HG03378 (cell line): ENCODE data around the gene SPRED1.
"Not testable (repeated sequence)": the region's sequence is repeated elsewhere in the genome, so short reads cannot be mapped to it uniquely, and the experiment has no call there.

ENCODE experiments used
- ATAC-seq: cut with Tn5 transposase; IDR thresholded peaks from one replicate; pipeline ENCODE4 v1.9.1; 2021; ENCODE audit warnings: mild to moderate bottlenecking, moderate library complexity; ENCODE audit not compliant: unreplicated experiment

The SPRED1 gene

DNA sequence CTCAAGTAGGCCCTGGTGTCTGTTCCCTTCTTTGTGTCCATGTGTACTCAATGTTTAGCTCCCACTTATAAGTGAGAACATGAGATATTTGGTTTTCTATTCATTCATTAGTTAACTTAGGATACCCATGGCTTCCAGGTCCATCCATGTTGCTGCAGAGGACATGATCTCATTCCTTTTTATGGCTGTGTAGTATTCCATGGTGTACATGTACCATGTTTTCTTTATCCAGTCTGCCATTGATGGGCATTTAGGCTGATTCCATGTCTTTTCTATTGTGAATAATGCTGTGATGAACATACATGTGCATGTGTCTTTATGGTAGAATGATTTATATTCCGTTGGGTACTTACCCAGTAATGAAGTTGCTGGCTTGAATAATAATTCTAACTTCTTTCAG lies 24.6 kb downstream of the SPRED1 start:
- ATAC-seq: not testable (repeated sequence)

DNA sequence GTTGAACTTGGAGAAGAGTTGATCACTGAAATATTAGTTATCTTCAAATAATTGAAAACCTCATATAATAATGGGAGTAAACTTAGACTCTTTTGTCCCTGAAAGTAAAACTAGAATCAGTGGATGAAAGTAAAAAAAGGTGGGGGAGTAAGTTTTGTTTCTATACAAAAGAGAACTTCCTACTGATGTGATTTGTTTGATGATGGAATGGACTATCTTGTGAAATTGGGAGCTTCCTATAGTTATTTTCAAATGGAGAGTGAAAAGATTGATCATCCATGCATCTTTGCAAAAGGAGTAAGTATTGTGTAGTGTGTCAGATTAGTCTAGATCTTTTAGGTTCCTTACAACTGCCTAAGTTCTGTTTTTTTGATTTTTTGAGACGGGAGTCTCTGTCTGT lies 28.4 kb downstream of the SPRED1 start:
- no peak for ATAC-seq

DNA sequence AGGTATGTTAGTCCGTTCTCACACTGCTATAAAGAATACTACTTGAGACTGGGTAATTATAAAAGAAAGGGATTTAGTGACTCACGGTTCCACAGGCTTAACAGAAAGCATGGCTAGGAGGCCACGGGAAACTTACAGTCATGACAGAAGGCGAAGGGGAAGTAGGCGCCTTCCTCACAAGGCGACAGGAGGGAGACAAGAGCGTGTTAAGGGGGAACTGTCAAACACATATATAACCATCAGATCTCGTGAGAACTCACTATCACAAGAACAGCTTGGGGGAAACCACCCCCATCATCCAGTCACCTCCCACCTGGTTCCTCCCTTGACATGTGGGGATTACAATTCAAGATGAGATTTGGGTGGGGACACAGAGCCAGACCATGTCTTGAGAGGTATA lies 30.4 kb downstream of the SPRED1 start:
- ATAC-seq: no peak

- no peak for ATAC-seq
Observed at GRCh38 chr15:38285456-38285855, 32.8 kb downstream of the SPRED1 start.

- no peak for ATAC-seq
Observed at GRCh38 chr15:38294126-38294525, 41.5 kb downstream of the SPRED1 start.

DNA sequence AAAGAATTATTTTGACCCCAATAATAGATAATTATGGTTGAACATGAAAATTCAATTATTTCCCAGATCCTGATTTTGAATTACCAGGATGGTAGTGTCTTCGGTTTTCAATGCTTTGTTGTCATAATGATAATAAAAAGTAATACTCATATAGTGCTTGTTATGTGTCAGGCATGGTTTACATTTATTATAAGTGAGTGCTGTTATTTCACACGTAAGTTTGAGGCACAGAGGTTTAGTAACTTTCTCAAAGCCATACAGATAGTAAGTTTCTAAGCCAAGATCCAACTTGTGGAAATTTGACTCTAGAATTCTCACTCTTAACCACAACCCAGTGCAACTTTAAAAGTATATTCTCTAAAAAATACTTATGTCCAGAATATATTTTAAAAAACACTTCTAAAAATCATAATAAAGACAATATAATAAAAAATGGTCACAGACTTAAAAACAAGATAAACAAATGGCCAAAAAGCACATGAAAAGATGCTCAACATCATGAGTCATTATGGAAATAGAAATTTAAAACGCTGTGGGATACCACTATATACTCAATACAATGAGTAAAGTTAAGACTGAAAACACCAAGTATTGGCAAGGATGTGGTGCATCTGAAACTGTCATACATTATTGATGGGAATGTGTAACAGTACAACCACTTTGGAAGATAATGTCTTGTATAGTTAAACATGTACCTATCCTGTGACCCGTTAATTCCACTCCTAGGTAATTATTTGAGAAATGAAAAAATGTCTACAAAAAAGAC lies 45.2 kb downstream of the SPRED1 start:
- ATAC-seq: peak; percentile 69

DNA sequence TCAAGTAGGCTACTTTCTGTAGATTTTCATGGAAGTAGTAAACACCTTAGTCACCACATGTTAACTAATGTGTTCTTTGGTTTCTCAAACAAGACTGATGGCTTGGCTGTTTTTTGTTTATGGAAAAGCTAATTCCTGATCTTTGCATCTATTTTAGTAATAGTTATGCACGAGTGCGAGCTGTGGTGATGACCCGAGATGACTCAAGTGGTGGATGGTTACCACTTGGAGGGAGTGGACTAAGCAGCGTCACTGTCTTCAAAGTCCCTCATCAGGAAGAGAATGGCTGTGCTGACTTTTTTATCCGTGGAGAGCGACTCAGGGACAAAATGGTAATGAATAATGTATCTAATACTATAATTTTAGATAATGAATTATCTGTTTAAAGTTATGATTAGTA lies 46.6 kb downstream of the SPRED1 start:
- ATAC-seq: no peak

- no peak for ATAC-seq
Observed at GRCh38 chr15:38300395-38300794, 47.8 kb downstream of the SPRED1 start.

DNA sequence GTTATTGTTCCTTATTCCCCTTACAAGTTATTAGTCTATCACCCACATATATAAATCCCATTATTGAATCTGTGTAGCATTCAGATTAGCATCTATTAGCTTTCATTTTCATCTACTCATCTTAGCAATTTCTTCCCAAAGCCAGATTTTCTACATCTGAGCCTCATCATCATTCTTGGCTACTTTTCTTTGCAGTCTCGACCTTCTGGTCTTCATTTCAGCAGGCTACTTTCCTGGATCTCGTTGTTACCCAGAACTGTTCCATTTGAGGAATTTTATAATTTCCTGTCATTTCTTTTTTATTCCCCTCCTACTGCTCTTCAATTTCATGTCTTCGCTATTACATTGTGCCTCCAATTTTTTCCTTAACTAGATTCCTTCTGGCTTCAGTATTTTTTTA lies 51.8 kb downstream of the SPRED1 start:
- ATAC-seq: no peak

GRCh38 chr15:38307251-38307650 lies 54.6 kb downstream of the SPRED1 start:
- no peak for ATAC-seq

GRCh38 chr15:38307861-38308641 lies 55.4 kb downstream of the SPRED1 start:
- no peak for ATAC-seq

GRCh38 chr15:38308797-38309196 lies 56.2 kb downstream of the SPRED1 start:
- peak; percentile 78 for ATAC-seq

DNA sequence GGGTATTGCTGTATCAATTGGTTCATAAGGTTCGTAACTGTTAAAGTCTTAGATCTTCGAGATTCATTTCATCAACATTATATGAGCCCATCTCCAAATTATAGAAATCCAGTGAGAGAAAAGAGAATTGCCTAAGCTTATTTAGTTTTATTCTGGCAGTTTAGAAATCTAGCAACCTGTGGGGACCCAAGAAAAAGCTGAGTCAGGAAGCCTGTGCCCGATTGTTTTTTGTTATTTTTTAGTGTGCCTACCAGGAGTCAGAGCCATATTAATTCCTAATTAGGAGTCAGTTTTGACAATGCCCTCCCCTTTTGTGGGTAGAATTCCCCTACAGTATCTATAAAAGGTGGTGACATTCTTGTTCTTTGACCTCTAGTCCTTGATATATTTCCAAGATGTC lies 59.6 kb downstream of the SPRED1 start:
- no peak for ATAC-seq

DNA sequence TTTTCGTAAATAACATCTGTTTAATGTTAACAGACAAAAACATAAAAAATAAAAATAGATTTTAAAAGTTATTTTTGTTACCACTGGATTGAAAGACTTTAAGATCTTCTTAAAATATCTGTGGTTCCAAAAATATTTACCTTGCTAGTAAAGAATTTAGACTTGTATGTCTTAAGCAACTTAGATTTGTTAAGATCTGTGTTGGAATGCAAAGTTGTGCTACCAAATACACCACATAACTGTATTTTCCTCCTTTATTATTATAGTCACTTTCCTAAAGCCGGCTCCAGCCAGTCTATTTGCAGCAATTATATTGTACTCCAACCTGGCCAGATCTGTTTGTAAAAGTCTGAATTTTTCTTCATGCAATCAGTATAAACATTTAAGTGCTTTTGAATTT lies 63.7 kb downstream of the SPRED1 start:
- ATAC-seq: no peak

DNA sequence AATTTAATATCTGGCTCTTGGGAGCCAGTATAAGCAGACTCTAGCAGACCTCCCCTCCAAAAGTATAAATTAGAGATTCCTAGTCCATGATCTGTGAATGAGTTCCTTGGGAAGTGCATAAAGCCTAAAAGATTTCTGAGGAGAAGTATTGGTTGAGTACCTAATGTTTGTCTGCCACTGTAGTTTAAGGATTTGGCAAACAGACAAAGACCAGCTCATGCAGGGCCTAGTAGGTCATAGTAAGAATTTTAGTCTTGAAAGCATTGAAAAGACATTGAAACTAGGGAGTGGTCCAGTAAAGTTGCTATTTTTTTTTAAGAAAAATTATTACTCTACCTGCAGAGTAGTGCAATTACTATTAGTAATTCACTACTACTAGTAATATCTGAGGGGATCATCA lies 67.5 kb downstream of the SPRED1 start:
- no peak for ATAC-seq

GRCh38 chr15:38320866-38321265 lies 68.2 kb downstream of the SPRED1 start:
- no peak for ATAC-seq

DNA sequence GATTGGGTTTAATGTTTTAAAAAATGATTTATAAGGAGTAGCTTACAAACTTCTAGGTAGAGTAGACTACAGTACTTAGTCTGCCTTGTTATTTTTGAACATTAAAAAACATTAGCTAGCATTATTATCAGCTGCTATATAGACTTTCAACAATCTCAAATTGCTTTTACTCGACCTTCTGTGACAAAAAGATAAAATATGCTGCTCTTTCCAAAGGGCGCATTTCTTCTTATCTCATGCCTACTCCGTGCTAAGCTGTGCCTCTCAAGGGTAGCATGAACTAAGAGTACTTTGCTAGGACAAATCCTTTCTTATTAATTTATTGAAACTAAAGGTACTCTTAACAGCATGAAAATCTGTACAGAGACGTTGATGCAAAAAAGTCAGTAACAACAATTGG lies 71.3 kb downstream of the SPRED1 start:
- ATAC-seq: no peak

DNA sequence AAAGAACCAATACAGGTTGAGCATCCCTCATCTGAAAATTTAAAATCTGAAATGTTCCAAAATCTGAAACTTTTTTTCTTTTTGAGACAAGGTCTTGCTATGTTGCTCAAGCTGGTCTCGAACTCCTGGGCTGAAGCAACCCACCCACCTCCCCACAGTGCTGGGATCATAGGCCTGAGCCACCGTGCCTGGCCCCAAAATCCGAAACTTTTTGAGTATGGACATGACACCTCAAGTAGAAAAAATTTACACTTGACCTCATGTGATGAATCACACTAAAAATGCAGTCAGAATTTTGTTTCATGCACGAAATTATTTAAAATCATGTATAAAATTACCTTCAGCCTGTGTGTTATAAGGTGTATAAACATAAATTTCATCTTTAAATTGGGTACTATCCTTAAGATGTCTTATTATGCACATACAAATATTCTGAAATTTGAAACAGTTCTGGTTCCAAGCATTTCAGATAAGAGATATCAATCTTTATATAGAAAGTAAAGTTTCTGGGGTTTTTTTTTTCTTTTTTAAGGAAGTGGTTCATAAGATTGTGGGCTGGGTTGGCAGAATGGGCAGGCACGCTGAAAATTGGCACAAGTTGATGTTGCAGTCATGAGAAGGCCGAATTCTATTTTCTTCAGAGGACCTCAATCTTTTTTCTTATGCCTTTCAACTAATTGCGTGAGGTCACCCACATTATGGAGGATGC lies 72.5 kb downstream of the SPRED1 start:
- ATAC-seq: no peak

- ATAC-seq: no peak
Observed at GRCh38 chr15:38325648-38325990, 73.0 kb downstream of the SPRED1 start.

DNA sequence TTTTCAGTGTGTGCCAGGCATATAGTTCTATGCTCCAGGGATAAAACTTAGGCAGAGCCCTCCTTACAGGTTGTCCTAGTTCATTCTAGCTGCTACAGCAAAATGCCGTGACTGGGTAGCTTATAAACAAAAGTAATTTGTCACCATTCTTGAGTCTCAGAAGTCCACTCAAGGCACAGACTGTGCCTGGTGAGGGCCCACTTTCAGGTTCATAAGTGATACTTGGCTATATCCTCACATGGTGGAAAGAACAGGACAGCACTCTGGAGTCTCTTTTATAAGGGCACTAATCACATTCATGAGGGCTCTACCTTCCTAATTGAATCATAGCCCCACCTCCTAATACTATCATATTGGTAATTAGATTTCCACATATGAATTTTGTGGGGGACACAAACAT lies 80.1 kb downstream of the SPRED1 start:
- ATAC-seq: no peak

GRCh38 chr15:38335116-38335515 lies 82.5 kb downstream of the SPRED1 start:
- no peak for ATAC-seq

- ATAC-seq: no peak
Observed at GRCh38 chr15:38344351-38344750, 91.7 kb downstream of the SPRED1 start.
